GM19463 (cell line): Measurements from ENCODE around the gene EPB41L1.

ENCODE experiments used
- ATAC-seq: cut with Tn5 transposase; IDR thresholded peaks from one replicate; pipeline ENCODE4 v1.9.1; 2021; ENCODE audit warnings: mild to moderate bottlenecking, moderate library complexity; ENCODE audit not compliant: unreplicated experiment

Gene EPB41L1

GRCh38 chr20:36275441-36276189 is 121.1 kb downstream of the EPB41L1 start:
- ATAC-seq: no peak

GRCh38 chr20:36277546-36277945 is 123.0 kb downstream of the EPB41L1 start:
- ATAC-seq: no peak

- ATAC-seq: no peak
Measured at GRCh38 chr20:36279362-36279761, 124.8 kb downstream of the EPB41L1 start.

- ATAC-seq: no peak
Measured at GRCh38 chr20:36279776-36280175, 125.2 kb downstream of the EPB41L1 start.

- ATAC-seq: no peak
Measured at GRCh38 chr20:36281785-36282380, 127.3 kb downstream of the EPB41L1 start.
